T-helper 1 cell (primary cell): ENCODE measurements around the gene WDR54.
A peak's percentile ranks its signal among the peaks of the same experiment; 100 is the strongest.
"Not testable (repeated sequence)": the region's sequence is repeated elsewhere in the genome, so short reads cannot be mapped to it uniquely, and the experiment has no call there.

Experiments
- DNase-seq, 5 donors: peaks; one replicate each; pipeline ENCODE4 v3.0.0-alpha.2; 2012 to 2020

Gene WDR54

DNA sequence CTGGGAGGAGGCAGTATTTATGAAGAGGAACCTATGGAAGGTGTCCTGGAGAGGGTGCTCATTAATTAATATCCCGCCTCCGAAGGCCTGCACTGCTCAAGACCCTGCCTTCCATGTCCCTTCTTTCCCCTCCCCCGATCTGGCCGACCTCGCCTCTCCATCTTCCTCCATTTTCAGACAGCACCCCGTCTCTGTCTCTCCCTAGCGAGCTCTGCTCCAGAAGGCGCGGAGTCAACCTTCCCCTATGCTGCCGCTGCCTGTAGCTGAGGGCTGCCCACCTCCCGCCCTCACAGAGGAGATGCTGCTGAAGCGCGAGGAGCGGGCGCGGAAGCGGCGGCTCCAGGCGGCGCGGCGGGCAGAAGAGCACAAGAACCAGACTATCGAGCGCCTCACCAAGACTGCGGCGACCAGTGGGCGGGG is 35.6 kb downstream of the WDR54 start:
- DNase-seq, result no peak

DNA sequence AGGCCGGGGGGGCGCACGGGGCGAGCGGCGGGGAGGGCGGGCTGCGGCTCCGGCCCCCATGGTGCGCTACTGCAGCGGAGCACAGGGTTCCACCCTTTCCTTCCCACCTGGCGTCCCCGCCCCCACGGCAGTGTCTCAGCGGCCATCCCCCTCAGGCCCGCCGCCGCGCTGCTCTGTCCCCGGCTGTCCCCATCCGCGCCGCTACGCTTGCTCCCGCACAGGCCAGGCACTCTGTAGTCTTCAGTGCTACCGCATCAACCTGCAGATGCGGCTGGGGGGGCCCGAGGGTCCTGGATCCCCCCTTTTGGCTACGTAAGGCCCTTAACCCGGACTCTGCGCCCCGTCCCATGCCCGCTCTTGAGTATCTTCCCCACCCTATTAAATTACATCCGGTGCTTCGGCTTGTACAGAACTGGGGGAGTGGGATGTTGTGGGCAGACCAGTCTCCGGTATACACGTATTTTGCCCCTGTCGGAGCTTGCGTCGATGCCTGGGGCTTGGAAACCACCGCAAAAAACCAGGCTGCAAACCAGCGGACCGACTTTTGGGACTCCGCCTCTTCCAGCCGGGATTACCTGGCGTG is 36.1 kb downstream of the WDR54 start:
- peak; percentile 64 to 84 (median 71) for DNase-seq

DNA sequence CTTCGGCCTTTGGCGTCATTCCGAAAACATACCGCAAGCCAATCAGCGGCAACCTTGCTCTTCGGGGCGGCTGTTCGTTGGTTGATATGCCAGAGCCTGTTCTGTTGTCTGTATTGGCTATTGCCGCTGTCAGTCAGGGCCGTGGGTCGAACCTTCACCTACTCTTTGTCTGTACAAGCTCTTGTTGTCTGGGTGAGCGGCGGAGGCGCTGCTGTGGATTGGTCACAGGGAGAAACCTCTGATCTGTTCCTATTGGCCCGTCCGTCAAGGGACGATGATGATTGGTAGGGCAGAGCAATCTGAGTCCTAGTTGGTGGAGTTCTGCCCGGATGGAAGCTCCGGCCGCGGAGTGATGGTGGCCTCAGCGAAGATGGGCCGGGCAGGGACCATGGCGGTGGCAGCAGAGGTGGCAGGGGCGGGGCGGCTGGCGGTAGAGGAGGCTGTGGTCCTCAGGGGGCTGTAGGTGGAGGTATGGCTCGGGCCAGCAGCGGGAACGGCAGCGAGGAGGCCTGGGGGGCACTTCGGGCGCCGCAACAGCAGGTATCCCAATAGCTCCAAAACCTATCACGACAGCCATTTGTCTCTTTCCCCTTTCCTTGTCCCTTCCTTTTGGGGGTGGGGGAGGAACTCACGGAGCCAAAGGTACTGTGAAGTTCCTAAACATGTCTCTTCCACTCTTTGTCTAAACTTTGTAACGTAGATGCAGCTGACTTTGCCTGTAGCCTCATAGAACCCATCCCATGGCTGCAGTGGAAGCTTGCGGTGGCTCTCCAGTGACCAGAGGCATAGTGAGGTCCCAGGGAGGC is 36.8 kb downstream of the WDR54 start, which contains the start of gene WBP1:
Gene WBP1, plus strand, starts transcription at position 307 of the 806 bp plus-strand sequence. Its CDS starts 165 bp downstream, at position 472.
- peak; percentile 97 to 100 (median 99) for DNase-seq

DNA sequence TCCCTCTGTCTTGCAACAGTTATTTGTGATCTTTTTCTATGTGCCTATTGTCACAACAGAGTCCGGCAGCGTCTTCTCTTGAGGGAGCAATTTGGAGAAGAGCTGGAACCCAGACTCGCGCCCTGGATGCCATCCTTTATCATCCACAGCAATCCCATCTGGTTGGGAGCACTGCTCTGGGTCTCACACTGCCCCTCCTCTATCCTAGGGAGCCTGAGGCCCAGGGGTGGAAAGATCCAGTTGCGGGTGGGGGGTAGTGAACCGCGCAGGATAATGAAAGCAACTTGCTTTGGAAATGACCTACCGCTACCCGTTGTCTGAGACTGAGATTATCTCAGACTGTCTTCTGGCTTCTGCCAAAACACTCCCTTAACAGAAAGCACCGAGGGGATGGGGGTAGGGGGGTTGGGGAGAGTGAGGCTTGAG is 37.4 kb downstream of the WDR54 start:
- no peak for DNase-seq

DNA sequence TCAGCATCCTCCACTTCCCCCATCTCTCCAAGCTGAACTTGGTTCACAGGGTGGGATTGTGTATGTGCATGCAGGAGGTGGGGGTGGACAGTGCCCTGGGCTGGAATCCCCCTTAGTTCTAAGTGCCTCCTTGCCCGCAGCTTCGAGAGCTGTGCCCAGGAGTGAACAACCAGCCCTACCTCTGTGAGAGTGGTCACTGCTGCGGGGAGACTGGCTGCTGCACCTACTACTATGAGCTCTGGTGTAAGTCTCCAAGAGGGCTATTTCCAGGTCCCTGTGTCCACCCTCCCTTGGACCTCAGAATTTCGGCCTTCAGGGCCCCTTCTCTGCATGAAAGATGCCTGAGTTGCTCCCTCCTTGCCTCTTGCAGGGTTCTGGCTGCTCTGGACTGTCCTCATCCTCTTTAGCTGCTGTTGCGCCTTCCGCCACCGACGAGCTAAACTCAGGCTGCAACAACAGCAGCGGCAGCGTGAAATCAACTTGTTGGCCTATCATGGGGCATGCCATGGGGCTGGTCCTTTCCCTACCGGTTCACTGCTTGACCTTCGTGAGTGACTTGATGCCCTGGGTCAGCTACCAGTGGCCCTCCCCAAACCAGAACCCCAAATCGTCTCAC is 38.1 kb downstream of the WDR54 start:
- DNase-seq, result not testable (repeated sequence)

DNA sequence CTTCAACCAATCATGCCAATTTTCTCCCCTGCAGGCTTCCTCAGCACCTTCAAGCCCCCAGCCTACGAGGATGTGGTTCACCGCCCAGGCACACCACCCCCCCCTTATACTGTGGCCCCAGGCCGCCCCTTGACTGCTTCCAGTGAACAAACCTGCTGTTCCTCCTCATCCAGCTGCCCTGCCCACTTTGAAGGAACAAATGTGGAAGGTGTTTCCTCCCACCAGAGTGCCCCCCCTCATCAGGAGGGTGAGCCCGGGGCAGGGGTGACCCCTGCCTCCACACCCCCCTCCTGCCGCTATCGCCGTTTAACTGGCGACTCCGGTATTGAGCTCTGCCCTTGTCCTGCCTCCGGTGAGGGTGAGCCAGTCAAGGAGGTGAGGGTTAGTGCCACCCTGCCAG is 38.7 kb downstream of the WDR54 start:
- not testable (repeated sequence) for DNase-seq

DNA sequence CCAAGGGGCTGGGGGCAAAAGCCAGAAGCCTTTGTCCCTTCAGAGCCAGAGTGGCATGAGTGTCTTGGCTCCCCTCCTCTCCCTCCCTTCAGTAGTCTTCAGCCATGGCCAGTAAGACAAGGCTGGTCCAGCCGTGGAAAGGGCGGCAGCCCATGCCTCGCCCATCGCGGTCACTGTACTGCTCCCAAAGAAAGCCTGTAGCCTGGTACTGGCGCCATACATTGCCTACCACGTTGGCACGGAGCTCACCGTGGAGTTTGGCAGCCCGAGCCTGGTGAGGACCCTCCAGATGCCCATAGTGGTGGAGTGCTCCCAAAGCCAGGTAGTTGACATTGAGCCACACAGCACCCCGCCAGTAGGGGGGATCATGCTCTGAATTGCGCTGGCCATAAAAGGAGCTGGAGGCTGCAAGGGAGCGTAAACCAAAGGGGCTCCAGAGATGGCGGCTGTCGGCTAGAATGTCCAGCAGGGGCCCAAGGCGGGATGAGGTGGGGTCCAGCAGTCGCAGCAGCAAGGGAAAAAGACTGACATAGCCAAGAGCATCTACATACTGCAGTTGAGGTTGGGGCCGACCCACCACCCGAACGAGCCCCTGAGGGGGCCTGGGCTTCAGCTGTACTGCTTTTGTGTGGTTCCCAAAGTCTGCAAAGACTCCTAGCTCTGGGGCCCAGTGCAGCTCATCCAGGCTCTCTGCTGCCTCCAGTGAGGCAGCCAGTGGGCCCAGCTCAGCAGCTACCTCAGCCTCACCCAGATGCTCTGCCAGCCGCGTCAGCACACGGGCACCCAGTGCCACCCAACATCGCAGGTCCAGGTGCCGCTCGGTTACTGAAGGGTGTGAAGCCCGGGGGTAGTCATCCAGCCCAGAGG is 39.9 kb downstream of the WDR54 start:
- DNase-seq, result no peak

DNA sequence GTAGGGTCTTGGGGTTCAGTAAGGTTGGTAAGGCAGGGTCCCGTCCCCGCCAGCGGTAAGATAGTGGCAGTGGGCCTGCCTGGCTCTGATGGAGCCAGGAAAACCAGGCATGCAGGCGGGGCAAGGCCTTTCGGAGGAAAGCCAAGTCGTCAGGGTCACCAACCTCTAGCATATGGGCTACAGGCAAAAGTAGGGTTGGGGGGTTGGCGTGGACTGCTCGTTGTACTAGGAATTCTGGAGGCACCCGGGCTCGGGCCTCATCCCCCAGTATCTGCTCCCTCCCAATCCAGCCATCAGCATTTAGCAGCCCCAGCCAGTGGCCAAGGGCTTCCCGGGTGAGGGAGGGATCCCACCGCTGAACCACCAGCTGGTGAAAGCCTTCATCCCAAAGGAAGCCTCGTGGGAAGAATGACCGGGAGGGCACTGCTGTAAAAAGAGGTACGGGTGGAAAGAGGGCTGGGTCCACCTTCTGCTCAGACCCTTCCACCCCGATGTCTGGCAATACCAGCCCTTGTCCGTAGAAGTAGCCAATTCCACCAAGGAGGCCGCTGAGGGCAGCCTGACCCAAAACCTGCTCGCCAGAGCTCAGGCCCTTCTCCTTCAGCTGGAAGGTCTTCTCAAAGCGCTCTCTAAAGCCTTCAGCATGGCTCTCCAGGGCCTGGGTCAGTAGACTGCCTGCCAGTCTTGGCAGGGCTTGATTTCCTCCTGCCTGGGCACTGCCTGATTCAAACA is 40.7 kb downstream of the WDR54 start:
- no peak for DNase-seq

DNA sequence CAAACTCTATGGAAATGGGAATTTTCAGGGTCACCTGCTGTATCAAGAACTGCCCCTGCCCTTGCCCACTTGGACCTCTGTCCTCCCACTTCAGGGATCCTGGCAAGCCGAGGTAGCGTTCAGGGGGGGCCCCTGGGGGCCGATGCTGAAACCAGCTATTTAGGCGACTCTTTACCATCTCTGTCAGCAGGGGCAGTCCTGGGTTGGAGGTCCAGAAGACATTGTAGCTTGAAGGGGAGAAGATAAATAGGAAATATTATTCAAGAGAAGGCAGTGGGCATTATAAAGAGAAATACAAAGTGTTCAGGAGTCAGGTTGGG is 41.2 kb downstream of the WDR54 start:
- DNase-seq, result no peak

DNA sequence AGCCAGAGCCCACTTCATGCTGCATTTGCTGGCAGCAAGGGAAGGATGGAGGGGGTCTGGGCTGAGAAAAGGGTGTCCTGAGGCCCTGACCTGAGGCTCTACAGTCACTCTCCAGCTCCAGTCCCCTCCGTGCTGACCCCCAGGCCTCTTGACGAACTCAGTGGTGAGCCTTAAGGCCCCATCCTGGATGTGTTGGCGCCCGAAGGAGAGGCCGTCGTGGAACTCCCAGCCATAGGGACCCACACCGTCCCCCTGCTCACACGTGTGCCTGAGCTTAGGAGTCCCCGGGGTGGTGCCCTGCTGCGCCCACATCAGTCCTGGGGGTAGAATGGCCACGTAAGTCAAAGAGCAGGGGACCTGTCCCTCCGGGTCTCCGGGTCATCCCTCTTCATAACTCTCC is 42.9 kb downstream of the WDR54 start:
- no peak for DNase-seq

DNA sequence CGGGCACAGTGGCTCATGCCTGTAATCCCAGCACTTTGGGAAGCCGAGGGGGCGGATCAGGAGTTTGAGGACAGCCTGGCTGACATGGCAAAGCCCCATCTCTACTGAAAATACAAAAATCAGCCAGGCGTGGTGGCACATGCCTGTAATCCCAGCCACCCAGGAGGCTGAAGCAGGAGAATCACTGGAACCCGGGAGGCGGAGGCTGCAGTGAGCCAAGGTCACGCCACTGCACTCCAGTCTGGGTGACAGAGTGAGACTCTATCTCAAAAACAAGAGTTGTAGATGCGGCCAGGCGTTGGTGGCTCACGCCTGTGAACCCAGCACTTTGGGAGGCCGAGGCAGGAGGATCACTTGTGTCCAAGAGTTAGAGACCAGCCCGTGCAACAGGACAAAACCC is 49.2 kb downstream of the WDR54 start:
- DNase-seq, result not testable (repeated sequence)

DNA sequence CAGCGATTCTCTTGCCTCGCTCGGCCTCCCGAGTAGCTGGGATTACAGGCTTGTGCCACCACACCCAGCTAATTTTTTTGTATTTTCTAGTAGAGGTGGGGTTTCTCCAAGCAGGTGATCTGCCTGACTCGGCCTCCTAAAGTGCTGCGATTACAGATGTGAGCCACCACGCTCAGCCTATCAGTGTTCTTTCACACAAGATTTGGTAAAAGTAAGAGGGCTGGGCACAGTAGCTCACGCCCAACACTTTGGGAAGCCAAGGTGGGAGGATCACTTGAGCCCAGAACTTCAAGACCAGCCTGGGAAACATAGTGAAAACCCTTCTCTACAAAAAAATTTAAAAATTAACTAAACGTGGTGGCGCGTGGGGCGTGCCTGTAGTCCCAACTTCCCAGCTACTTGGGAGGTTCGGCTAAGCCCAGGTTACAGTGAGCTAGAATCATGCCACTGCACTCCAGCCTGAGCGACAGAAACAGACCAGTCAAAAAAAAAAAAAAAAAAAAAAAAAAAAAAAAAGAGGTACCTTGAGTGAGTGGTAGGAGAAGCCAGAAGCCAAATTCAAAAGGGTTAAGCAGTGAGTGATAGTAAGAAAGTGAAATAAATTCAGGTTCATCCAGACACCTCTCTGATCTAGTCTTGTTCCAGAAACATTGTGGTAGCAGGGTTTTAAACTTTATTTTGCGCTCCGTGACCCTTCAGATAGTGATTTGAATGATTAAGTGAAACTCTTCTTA is 50.0 kb downstream of the WDR54 start:
- DNase-seq, result no peak

DNA sequence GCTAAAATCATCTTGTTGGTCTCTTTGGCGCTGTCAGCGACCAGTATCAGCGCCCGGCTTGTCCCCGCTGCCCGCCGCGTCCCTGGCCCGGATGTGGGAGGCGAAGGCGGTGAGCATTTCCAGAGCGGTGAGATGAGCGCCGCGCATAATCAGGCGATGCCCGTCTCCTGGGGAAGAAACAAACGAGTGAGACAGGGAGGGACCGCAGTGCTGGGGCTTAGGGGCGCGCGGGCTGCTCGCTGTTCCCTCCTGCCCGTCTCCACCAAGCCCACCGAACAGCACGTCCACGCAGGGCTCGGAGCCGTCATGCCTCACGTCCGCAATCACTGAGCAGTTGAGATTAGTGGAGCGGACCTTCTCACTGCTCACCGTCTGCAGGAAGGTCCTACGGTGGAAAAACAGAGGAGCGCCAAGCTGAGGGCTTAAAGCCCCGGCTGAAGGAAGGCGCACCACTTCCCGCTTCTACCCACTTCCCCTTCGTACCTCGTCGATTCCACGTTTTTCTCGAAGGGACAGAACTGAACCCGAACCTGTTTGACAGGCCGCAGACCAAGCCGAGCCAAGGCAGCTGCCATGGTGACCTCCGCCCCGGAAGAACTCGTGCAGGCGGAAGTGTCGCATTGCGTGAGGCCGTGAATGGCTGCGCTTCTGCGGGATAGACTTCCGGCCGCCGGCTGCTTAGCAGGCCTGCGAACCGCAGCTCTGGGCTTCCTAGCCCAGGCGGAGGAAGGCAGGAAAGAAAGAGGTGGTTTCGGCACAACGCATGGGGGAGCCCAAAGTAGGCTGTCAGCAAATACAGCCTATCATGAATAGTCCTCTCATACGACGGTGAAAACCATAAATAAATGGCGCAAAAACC is 50.8 kb downstream of the WDR54 start, which contains the start of gene MRPL53:
Gene MRPL53, minus strand, starts transcription at position 595 of the 859 bp plus-strand sequence. Its CDS starts 20 bp downstream, at position 575.
- peak; percentile 92 to 97 (median 96) for DNase-seq

DNA sequence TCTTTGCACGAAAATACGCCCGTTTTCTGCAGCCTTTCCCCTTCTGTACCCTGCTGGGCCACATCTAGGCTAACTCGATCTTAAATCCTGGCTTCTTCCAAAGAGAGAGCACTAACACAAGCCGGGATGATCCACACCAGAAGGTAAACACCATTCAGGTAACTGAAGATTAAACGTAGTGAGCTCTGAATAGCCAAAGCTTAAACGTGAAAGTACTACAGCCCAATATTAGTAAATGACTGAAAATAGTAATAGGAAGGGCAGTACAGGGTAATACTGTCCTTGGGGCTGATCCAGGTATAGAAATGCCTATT is 51.4 kb downstream of the WDR54 start:
- DNase-seq, result no peak

DNA sequence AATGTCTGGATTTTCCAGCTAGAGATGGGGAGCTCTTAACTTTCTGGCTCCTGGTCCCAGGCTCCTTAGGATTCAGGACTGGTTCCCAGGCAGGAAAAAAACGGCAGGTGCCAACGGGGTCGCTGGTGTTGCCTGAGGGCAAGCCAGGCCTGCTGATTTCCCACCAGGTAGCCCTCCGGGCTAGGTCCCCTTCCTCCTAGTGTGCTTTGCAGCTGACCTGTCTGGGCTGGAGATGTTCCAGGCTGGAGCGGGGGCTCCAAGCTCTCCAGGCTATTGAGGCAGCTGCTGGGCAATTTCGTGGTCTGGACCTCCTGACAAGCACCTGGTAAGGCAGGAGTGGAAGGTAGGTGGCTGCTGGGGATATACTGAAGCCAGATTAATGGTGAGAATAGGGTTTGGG is 53.0 kb downstream of the WDR54 start:
- no peak for DNase-seq

DNA sequence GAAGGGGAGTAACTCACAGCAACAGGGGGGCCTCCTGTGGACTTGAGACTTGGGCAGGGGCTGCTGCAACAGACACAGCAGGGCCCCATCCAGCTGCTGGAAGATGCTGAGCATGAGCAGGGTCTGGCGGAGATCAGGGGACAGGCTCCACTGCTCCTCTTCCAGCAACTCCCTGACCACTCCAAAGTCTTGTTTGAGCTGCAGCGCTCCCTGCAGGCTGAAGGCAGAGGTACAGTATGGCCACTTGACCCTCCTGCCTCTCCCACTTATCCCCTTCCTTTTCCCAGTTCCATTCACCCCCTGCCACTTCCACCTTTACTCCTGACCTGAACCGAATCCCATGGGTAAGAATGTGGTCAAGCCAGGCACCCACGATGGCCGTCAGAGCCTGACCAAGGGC is 53.4 kb downstream of the WDR54 start:
- no peak for DNase-seq
